ENCODE measurements around the gene PIAS1. TPM values are rescaled to one million over a fixed set of nuclear protein-coding genes. Genes with fewer than 3 reads are reported as not detected.

Gene PIAS1
- total RNA-seq, 1 experiment from 2014 or later: 29.7 TPM

GRCh38 chr15:68025835-68026424 lies 28.2 kb upstream of the PIAS1 start (continued):
- TF ChIP-seq STAT6 (CRISPR knock-in tag; conservative IDR thresholded peaks at IDR 0.05; ENCODE audit: low read depth): no peak

- CTCF ChIA-PET: interaction anchor here (1.1 kb wide), 1 partner anchor 164 kb away, joined by 3 read pairs; no protein-coding TSS in a partner anchor
Measured at GRCh38 chr15:68027388-68027787, 26.7 kb upstream of the PIAS1 start.

GRCh38 chr15:68028137-68028887 lies 25.8 kb upstream of the PIAS1 start:
- ATAC-seq (no peak), DNase-seq (ENCODE audit: low spot score) (no peak)
- Mint-ChIP-seq H3K36me3 (no peaks in the 10 kb centered on the region; the same call in 1 of the 2 replicates), H3K27ac (no peak overlapping the region), H3K9me3 (peaks cover 7% of the 10 kb centered on the region), H3K4me3 (no peak overlapping the region), H3K4me1 (no peaks in the 10 kb centered on the region), H3K27me3 (ENCODE audit: low read depth) (0 out of 2 replicates have a peak, but pooled peaks cover 3% of the 10 kb centered on the region)
- ChIA-PET CTCF (interaction anchor here (1.1 kb wide), 1 partner anchor 165 kb away, joined by 3 read pairs; no protein-coding TSS in a partner anchor), POLR2A (no interaction called here)
- TF ChIP-seq NFATC4 (CRISPR knock-in tag; IDR thresholded peaks at IDR 0.05) (no peak), TEAD1 (CRISPR knock-in tag; IDR thresholded peaks at IDR 0.05) (no peak), IRF2 (CRISPR knock-in tag; IDR thresholded peaks at IDR 0.05; ENCODE audit: borderline replicate concordance, low read depth) (no peak), NR2C2 (CRISPR knock-in tag; IDR thresholded peaks at IDR 0.05) (no peak), CREB1 (CRISPR knock-in tag; IDR thresholded peaks at IDR 0.05) (no peak), ATF3 (CRISPR knock-in tag; conservative IDR thresholded peaks at IDR 0.05) (no peak), USF2 (CRISPR knock-in tag; IDR thresholded peaks at IDR 0.05) (no peak), ZBTB21 (CRISPR knock-in tag; IDR thresholded peaks at IDR 0.05; ENCODE audit: borderline replicate concordance) (no peak), EMX1 (CRISPR knock-in tag; IDR thresholded peaks at IDR 0.05) (no peak), CREM (CRISPR knock-in tag; IDR thresholded peaks at IDR 0.05) (no peak)

More at GRCh38 chr15:68027388-68027787, 26.7 kb upstream of the PIAS1 start:
- no peak for DNase-seq (ENCODE audit: low spot score)
- no peak for ATAC-seq
- H3K36me3 Mint-ChIP-seq: no peaks in the 10 kb centered on the region; the same call in 1 of the 2 replicates
- TF ChIP-seq PRRX2 (CRISPR knock-in tag; IDR thresholded peaks at IDR 0.05): no peak
- TF ChIP-seq ATF6 (CRISPR knock-in tag; IDR thresholded peaks at IDR 0.05): no peak
- no peak for TF ChIP-seq AFF4 (CRISPR knock-in tag; IDR thresholded peaks at IDR 0.05; ENCODE audit: borderline replicate concordance)
- TF ChIP-seq TEAD4 (CRISPR knock-in tag; IDR thresholded peaks at IDR 0.05): no peak
- no peak overlapping the region for H3K4me3 Mint-ChIP-seq
- H3K27me3 Mint-ChIP-seq (ENCODE audit: low read depth): 0 out of 2 replicates have a peak, but pooled peaks cover 3% of the 10 kb centered on the region
- H3K4me1 Mint-ChIP-seq: no peaks in the 10 kb centered on the region
- POLR2A ChIA-PET: no interaction called here
- no peak overlapping the region for H3K27ac Mint-ChIP-seq
- peaks cover 7% of the 10 kb centered on the region for H3K9me3 Mint-ChIP-seq

Measured in WTC11 (cell line).